ENCODE data around the gene SLC4A7. TPM values are rescaled to one million over a fixed set of nuclear protein-coding genes. Genes with fewer than 3 reads are reported as not detected.

SLC4A7 gene
- 141 and 256 TPM in 2 replicates for total RNA-seq

DNA sequence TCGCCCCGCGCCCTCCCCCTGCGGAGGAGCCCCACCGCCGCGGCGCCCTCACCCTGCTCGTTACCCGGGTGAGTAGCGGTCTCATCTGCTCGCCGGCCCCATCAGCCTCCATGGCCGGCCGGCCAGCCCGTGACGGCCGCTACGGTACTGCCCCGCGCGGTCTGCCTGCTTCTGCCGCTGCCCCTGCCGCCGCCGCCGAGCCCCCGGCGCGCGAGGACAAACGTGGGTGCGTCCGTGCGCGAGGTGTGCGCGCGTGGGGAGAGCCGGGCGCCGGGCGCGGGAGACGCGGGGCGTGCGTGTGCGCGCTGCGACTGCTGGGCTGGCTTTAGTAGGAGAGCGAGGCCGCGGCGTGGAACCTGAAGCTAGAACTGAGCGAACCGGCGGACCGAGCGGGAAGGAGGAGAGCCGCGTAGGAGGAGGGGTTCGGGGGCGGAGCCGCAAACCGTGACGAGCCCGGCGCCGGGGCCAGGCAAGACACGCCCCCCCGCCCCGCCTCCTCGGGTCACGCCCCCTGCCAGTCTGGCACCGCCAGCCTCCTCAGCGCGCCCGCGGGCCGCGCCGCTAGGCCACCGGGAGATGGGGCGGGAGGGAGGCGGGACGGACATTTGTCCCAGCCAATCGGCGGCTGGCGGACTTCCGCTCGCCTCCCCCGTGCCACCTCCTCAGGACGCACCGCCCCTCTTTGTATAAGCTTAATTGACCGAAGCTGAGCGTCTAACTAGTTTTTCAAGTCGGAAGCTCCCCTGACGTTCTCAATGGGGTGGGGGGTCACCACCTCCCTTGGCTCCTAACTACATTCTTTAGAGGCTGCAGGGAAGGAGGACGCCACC is at the start of gene SLC4A7:
SLC4A7 (minus strand) TSS at position 370 of the 830 bp plus-strand sequence; CDS start at position 112, 258 bp downstream.

DNA sequence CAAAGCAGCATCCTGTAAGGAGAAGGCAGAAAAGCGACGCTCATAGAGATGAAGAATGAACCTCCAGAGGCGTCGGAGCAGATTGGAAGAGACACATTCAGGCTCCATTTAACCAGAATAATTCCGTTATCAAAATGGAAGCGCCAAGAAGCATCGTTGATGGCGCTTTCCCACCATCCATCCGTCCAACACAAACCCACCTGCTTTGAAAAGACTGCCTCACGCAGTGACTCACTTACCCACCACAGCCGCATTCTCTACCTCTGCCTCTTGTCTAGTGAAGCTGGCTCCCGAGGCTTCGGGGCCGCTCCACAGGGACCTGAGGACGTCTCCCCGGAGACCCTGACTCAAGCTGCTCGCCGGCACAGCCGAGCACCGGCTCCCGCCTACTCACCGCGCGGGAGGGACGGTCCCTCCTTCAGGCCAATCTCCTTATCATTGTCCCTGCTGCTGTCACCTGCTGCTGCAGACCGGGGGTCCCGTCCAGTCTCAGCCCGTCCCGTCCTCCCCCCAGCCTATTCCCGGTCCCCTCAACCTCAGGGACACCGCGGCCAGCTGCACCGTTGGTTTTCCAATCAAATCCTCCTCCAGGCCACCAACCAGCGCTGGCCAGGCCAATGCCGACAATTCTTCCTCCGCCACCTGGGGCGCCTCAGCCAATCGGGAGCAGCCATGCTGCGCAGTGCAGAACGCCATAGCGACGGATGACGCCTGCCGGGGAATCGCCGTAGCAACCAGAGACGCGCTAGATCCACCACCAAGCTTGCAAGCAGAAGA is 115.2 kb downstream of the SLC4A7 start, which contains the start of gene NEK10:
NEK10 (minus strand) TSS at position 553 of the 777 bp plus-strand sequence. CDS start 16,501 bp downstream, outside the sequence.

Other genes starting within 250 kb of the SLC4A7 start
- gene NEK10, start 115.0 kb downstream of the SLC4A7 start, total RNA-seq: 16.7 and 41.3 TPM in 2 replicates
- not detected in 2 replicates for gene EOMES, start 237.9 kb upstream of the SLC4A7 start, total RNA-seq

All from bronchial smooth muscle cell (primary cell).